Left forelimb (tissue), 1 donor: ENCODE data around the gene FAM111A.

Source experiments
- DNase-seq: peaks from one replicate; pipeline ENCODE4 v3.0.0-alpha.2; 2018; ENCODE audit warnings: low spot score

Gene FAM111A

GRCh38 chr11:59141673-59142460 is 789 bp upstream of the FAM111A start:
- DNase-seq: no peak

GRCh38 chr11:59144096-59144495 is 1.4 kb downstream of the FAM111A start:
- DNase-seq: no peak

- DNase-seq: peak; percentile 87
These were observed 2.1 kb downstream of the FAM111A start for GRCh38 chr11:59144579-59145345.

GRCh38 chr11:59145534-59145933 is 2.9 kb downstream of the FAM111A start:
- no peak for DNase-seq

- no peak for DNase-seq
These were observed 9.1 kb downstream of the FAM111A start for GRCh38 chr11:59151761-59152160.

- no peak for DNase-seq
These were observed 9.8 kb downstream of the FAM111A start for GRCh38 chr11:59152312-59152951.

GRCh38 chr11:59154610-59155009 is 12.0 kb downstream of the FAM111A start:
- DNase-seq: no peak

GRCh38 chr11:59157433-59157832 is 14.8 kb downstream of the FAM111A start:
- DNase-seq: no peak

GRCh38 chr11:59158206-59159068 is 15.8 kb downstream of the FAM111A start:
- no peak for DNase-seq

GRCh38 chr11:59164028-59164427 is 21.4 kb downstream of the FAM111A start:
- DNase-seq: no peak

GRCh38 chr11:59171508-59172322 is 29.1 kb downstream of the FAM111A start, which contains the start of gene DTX4:
Gene DTX4, plus strand, starts transcription at chr11:59172132. Its CDS starts 464 bp downstream, at chr11:59172596.
- DNase-seq: peak; percentile 93

GRCh38 chr11:59172345-59173079 is 29.9 kb downstream of the FAM111A start:
- no peak for DNase-seq

- no peak for DNase-seq
These were observed 30.7 kb downstream of the FAM111A start for GRCh38 chr11:59173080-59173963.

GRCh38 chr11:59173964-59174663 is 31.5 kb downstream of the FAM111A start:
- no peak for DNase-seq

- DNase-seq: no peak
These were observed 32.0 kb downstream of the FAM111A start for GRCh38 chr11:59174664-59175033.

- no peak for DNase-seq
These were observed 32.4 kb downstream of the FAM111A start for GRCh38 chr11:59175091-59175501.

GRCh38 chr11:59176330-59176729 is 33.7 kb downstream of the FAM111A start:
- DNase-seq: no peak

GRCh38 chr11:59178402-59178801 is 35.7 kb downstream of the FAM111A start:
- no peak for DNase-seq

GRCh38 chr11:59179121-59179520 is 36.5 kb downstream of the FAM111A start:
- DNase-seq: no peak
